HG03521 (cell line): ENCODE results near the gene PHF3.

Experiments used
- ATAC-seq: cut with Tn5 transposase; IDR thresholded peaks from one replicate; pipeline ENCODE4 v1.9.1; 2021; ENCODE audit warnings: mild to moderate bottlenecking, moderate library complexity; ENCODE audit not compliant: unreplicated experiment

The PHF3 gene

DNA sequence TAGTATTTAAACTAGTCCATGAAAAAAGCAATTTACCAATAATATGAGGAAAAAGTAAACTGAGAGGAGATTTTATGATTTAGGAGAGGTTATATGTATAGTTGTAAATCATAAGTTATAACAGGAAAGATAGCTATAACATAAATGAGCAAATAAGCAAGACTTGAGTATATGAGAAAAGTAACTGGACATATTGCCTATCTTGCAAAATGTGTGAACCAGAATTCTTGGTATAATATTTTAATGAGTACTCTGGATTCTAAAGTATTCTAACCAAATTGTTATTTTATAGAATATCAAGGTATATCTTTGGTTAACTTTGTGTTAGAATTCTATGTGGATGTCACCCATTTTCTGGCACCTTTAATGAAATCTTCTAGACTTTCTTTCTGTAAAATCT lies 124.6 kb downstream of the PHF3 start:
- ATAC-seq: no peak

GRCh38 chr6:63764318-63764916 lies 128.8 kb downstream of the PHF3 start:
- ATAC-seq: no peak
